ENCODE results near the gene TMPRSS11D. TPM values are rescaled to one million over a fixed set of nuclear protein-coding genes. Genes with fewer than 3 reads are reported as not detected.

Gene TMPRSS11D
- total RNA-seq, 4 donors from 2014 or later: 3.4 TPM; not detected in 3

DNA sequence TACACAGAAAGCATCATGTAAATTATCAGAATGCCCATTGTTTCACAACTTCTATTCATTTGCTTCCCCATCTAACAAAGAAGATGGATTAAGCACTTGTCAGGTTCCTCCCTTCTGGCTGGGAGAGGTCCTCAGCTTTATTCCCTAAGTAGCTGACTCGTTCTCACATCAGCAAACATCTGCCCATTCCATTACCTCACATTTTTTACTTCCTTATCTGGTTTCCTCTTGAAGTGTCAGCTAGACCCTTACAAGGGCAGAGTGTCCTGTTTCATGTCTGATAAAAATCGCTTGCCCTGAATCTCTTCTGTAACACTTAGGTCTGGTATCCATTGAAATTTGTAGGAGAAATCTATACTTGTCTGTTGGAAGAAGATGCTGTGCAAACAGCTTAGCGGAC is 44.7 kb upstream of the TMPRSS11D start:
- WGBS, 2 donors (ENCODE audit: low coverage in 1 of 2): 26 to 43% methylated on average over 3 of the region's 3 CpGs
- intact Hi-C loops (cut with DNase I; ENCODE audit: low total_unique reads) (no loop called here), in situ Hi-C loops (cut with MboI; ENCODE audit: low pct_ligation_motif_present in 1 of 4, low pct_unique_long_range_greater_than_20kb in 1 of 4, low sequenced_read_pairs in 3 of 4) (no loop called here)
- no peak for DNase-seq
- H3K9me3 ChIP-seq: no peaks in the 10 kb centered on the region
- no peaks in the 10 kb centered on the region for H3K4me1 ChIP-seq
- TF ChIP-seq POLR2AphosphoS5 (IDR thresholded peaks at IDR 0.05) (no peak), POLR2A (IDR thresholded peaks at IDR 0.05) (no peak), EP300 (IDR thresholded peaks at IDR 0.05; ENCODE audit: low read depth) (no peak)
- TF ChIP-seq, protein P1, sequence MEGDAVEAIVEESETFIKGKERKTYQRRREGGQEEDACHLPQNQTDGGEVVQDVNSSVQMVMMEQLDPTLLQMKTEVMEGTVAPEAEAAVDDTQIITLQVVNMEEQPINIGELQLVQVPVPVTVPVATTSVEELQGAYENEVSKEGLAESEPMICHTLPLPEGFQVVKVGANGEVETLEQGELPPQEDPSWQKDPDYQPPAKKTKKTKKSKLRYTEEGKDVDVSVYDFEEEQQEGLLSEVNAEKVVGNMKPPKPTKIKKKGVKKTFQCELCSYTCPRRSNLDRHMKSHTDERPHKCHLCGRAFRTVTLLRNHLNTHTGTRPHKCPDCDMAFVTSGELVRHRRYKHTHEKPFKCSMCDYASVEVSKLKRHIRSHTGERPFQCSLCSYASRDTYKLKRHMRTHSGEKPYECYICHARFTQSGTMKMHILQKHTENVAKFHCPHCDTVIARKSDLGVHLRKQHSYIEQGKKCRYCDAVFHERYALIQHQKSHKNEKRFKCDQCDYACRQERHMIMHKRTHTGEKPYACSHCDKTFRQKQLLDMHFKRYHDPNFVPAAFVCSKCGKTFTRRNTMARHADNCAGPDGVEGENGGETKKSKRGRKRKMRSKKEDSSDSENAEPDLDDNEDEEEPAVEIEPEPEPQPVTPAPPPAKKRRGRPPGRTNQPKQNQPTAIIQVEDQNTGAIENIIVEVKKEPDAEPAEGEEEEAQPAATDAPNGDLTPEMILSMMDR (IDR thresholded peaks at IDR 0.05): no peak
- H3K27me3 ChIP-seq: no peaks in the 10 kb centered on the region
- H3K36me3 ChIP-seq: no peaks in the 10 kb centered on the region
- H3K27ac ChIP-seq: no peak overlapping the region
- H3K4me3 ChIP-seq: no peak overlapping the region

GRCh38 chr4:67927251-67927650 is 43.4 kb upstream of the TMPRSS11D start:
- Histone ChIP-seq H3K27ac (no peak overlapping the region), H3K4me3 (no peak overlapping the region), H3K36me3 (no peaks in the 10 kb centered on the region), H3K9me3 (no peaks in the 10 kb centered on the region), H3K4me1 (no peaks in the 10 kb centered on the region), H3K27me3 (no peaks in the 10 kb centered on the region)
- DNase-seq: no peak
- TF ChIP-seq POLR2A (IDR thresholded peaks at IDR 0.05) (no peak), EP300 (IDR thresholded peaks at IDR 0.05; ENCODE audit: low read depth) (no peak), POLR2AphosphoS5 (IDR thresholded peaks at IDR 0.05) (no peak)
- TF ChIP-seq, protein P1 (IDR thresholded peaks at IDR 0.05): no peak
- 79% methylated on average over 3 of the region's 3 CpGs; no CpG with 5 or more reads in 1 of the 2 donors for WGBS, 2 donors (ENCODE audit: low coverage in 1 of 2)
- in situ Hi-C loops (cut with MboI; ENCODE audit: low pct_ligation_motif_present in 1 of 4, low pct_unique_long_range_greater_than_20kb in 1 of 4, low sequenced_read_pairs in 3 of 4): no loop called here
- intact Hi-C loops (cut with DNase I; ENCODE audit: low total_unique reads): no loop called here

DNA sequence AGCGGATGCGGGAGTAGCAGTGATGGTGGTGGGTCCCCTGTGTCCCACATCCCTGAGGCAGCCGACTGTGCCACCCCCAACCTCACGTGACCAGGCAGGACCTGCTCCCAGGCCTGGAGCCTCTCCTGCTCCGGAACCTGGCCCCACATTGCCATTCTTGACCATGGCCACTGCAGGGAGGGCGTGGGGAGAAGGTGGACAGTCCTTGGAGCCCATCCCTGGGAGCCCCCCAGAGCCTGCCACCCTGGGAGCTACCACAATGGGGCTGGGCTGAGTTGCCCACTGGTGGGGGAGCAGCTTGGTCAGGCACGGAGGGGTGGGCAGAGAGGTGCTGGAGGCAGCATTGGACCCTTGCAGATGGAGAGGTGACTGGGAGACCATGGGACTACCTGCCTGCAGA is 42.7 kb upstream of the TMPRSS11D start:
- no peak for DNase-seq
- Histone ChIP-seq H3K4me3 (no peak overlapping the region), H3K36me3 (no peaks in the 10 kb centered on the region), H3K4me1 (no peaks in the 10 kb centered on the region), H3K27ac (no peak overlapping the region), H3K27me3 (no peaks in the 10 kb centered on the region), H3K9me3 (no peaks in the 10 kb centered on the region)
- intact Hi-C loops (cut with DNase I; ENCODE audit: low total_unique reads) (no loop called here), in situ Hi-C loops (cut with MboI; ENCODE audit: low pct_ligation_motif_present in 1 of 4, low pct_unique_long_range_greater_than_20kb in 1 of 4, low sequenced_read_pairs in 3 of 4) (no loop called here)
- WGBS, 2 donors (ENCODE audit: low coverage in 1 of 2): 83 to 100% methylated on average over 2 to 7 of the region's 7 CpGs
- TF ChIP-seq EP300 (IDR thresholded peaks at IDR 0.05; ENCODE audit: low read depth) (no peak), POLR2AphosphoS5 (IDR thresholded peaks at IDR 0.05) (no peak), POLR2A (IDR thresholded peaks at IDR 0.05) (no peak)
- TF ChIP-seq, protein P1 (IDR thresholded peaks at IDR 0.05): no peak

GRCh38 chr4:67922697-67923096 is 38.9 kb upstream of the TMPRSS11D start:
- no peaks in the 10 kb centered on the region for H3K4me1 ChIP-seq
- DNase-seq: no peak
- no peaks in the 10 kb centered on the region for H3K36me3 ChIP-seq
- WGBS, 2 donors (ENCODE audit: low coverage in 1 of 2): 53 to 94% methylated on average over 2 to 4 of the region's 4 CpGs
- no peak overlapping the region for H3K27ac ChIP-seq
- no peak overlapping the region for H3K4me3 ChIP-seq
- H3K9me3 ChIP-seq: no peaks in the 10 kb centered on the region
- H3K27me3 ChIP-seq: no peaks in the 10 kb centered on the region
- in situ Hi-C loops (cut with MboI; ENCODE audit: low pct_ligation_motif_present in 1 of 4, low pct_unique_long_range_greater_than_20kb in 1 of 4, low sequenced_read_pairs in 3 of 4): loop anchor here in 1 of 4 donors (25.0 kb wide), 1 partner anchor 360 kb away; the partner anchor contains the start of gene STAP1
- TF ChIP-seq POLR2A (IDR thresholded peaks at IDR 0.05): no peak
- no peak for TF ChIP-seq EP300 (IDR thresholded peaks at IDR 0.05; ENCODE audit: low read depth)
- TF ChIP-seq, protein P1 (IDR thresholded peaks at IDR 0.05): no peak
- TF ChIP-seq POLR2AphosphoS5 (IDR thresholded peaks at IDR 0.05): no peak
- intact Hi-C loops (cut with DNase I; ENCODE audit: low total_unique reads): no loop called here

Data from transverse colon (tissue), 4 donors.